Effector memory CD4-positive, alpha-beta T cell (primary cell): ENCODE results near the gene EYS.

Experiments used
- DNase-seq, 3 donors: peaks; one replicate each; pipeline ENCODE4 v3.0.0-alpha.2; 2020
- H3K27ac ChIP-seq: 2 replicates; pipeline ENCODE4 v1.7.0; 2013; ENCODE audit warnings: mild to moderate bottlenecking, low read length, moderate library complexity; ENCODE audit not compliant: insufficient read depth, poor library complexity, severe bottlenecking
- H3K27me3 ChIP-seq: replicated peaks from 2 replicates; pipeline ENCODE4 v1.7.0; 2013; ENCODE audit warnings: mild to moderate bottlenecking, low read length; ENCODE audit not compliant: insufficient read depth, control insufficient read depth, poor library complexity, severe bottlenecking
- H3K36me3 ChIP-seq: 2 replicates; pipeline ENCODE4 v1.7.0; 2013; ENCODE audit warnings: mild to moderate bottlenecking, low read length, moderate library complexity; ENCODE audit not compliant: control insufficient read depth, insufficient read depth
- H3K4me1 ChIP-seq: 2 replicates; pipeline ENCODE4 v1.7.0; 2013; ENCODE audit warnings: low read length, mild to moderate bottlenecking; ENCODE audit not compliant: control insufficient read depth, insufficient read depth, poor library complexity, severe bottlenecking
- H3K4me3 ChIP-seq: 2 replicates; pipeline ENCODE4 v1.7.0; 2013; ENCODE audit warnings: low read length, low read depth, mild to moderate bottlenecking; ENCODE audit not compliant: insufficient read depth, poor library complexity, severe bottlenecking
- H3K9me3 ChIP-seq: 2 replicates; pipeline ENCODE4 v1.7.0; 2013; ENCODE audit warnings: mild to moderate bottlenecking, low read length, moderate library complexity; ENCODE audit not compliant: control insufficient read depth

Gene EYS

GRCh38 chr6:64113704-64114103, 1593.3 kb downstream of the EYS start:
- Histone ChIP-seq H3K4me3 (no peak overlapping the region), H3K9me3 (no peaks in the 10 kb centered on the region), H3K27ac (no peak overlapping the region), H3K36me3 (no peaks in the 10 kb centered on the region), H3K4me1 (no peaks in the 10 kb centered on the region), H3K27me3 (no peaks in the 10 kb centered on the region)
- DNase-seq = no peak

GRCh38 chr6:64104051-64104450, 1603.0 kb downstream of the EYS start:
- Histone ChIP-seq H3K4me1 (no peaks in the 10 kb centered on the region), H3K27me3 (no peaks in the 10 kb centered on the region), H3K4me3 (no peak overlapping the region), H3K9me3 (no peaks in the 10 kb centered on the region), H3K36me3 (no peaks in the 10 kb centered on the region), H3K27ac (no peak overlapping the region)
- no peak for DNase-seq

- Histone ChIP-seq H3K27ac (no peak overlapping the region), H3K9me3 (no peaks in the 10 kb centered on the region), H3K4me3 (no peak overlapping the region), H3K27me3 (no peaks in the 10 kb centered on the region), H3K4me1 (no peaks in the 10 kb centered on the region), H3K36me3 (no peaks in the 10 kb centered on the region)
- DNase-seq = no peak
These were observed 1603.5 kb downstream of the EYS start for GRCh38 chr6:64103480-64103879.

- Histone ChIP-seq H3K4me3 (no peak overlapping the region), H3K27me3 (no peaks in the 10 kb centered on the region), H3K9me3 (no peaks in the 10 kb centered on the region)
These were observed 1606.2 kb downstream of the EYS start for GRCh38 chr6:64100702-64101303.

GRCh38 chr6:64090352-64090751, 1616.7 kb downstream of the EYS start:
- H3K4me3 ChIP-seq = no peak overlapping the region
- no peak overlapping the region for H3K27ac ChIP-seq
- H3K4me1 ChIP-seq = no peaks in the 10 kb centered on the region
- DNase-seq = no peak
- no peaks in the 10 kb centered on the region for H3K36me3 ChIP-seq
- no peaks in the 10 kb centered on the region for H3K27me3 ChIP-seq
- H3K9me3 ChIP-seq = peaks cover 3% of the 10 kb centered on the region

More at GRCh38 chr6:64100702-64101303, 1606.2 kb downstream of the EYS start:
- DNase-seq = no peak
- Histone ChIP-seq H3K27ac (no peak overlapping the region), H3K36me3 (no peaks in the 10 kb centered on the region), H3K4me1 (no peaks in the 10 kb centered on the region)

GRCh38 chr6:64085126-64085525, 1621.9 kb downstream of the EYS start:
- no peaks in the 10 kb centered on the region for H3K27me3 ChIP-seq
- no peaks in the 10 kb centered on the region for H3K36me3 ChIP-seq
- no peak for DNase-seq
- no peaks in the 10 kb centered on the region for H3K4me1 ChIP-seq
- no peak overlapping the region for H3K4me3 ChIP-seq
- peaks cover 3% of the 10 kb centered on the region for H3K9me3 ChIP-seq
- no peak overlapping the region for H3K27ac ChIP-seq

GRCh38 chr6:64084185-64084663, 1622.8 kb downstream of the EYS start:
- Histone ChIP-seq H3K27me3 (no peaks in the 10 kb centered on the region), H3K27ac (no peak overlapping the region), H3K4me1 (no peaks in the 10 kb centered on the region), H3K36me3 (no peaks in the 10 kb centered on the region), H3K9me3 (peaks cover 3% of the 10 kb centered on the region), H3K4me3 (no peak overlapping the region)
- DNase-seq = no peak

GRCh38 chr6:64083261-64083660, 1623.8 kb downstream of the EYS start:
- H3K4me1 ChIP-seq = no peaks in the 10 kb centered on the region
- H3K4me3 ChIP-seq = no peak overlapping the region
- no peak overlapping the region for H3K27ac ChIP-seq
- DNase-seq = no peak
- no peaks in the 10 kb centered on the region for H3K27me3 ChIP-seq
- peaks cover 3% of the 10 kb centered on the region for H3K9me3 ChIP-seq
- no peaks in the 10 kb centered on the region for H3K36me3 ChIP-seq

- no peak overlapping the region for H3K27ac ChIP-seq
- H3K4me3 ChIP-seq = no peak overlapping the region
- no peaks in the 10 kb centered on the region for H3K27me3 ChIP-seq
- no peak for DNase-seq
- no peaks in the 10 kb centered on the region for H3K9me3 ChIP-seq
- H3K4me1 ChIP-seq = no peaks in the 10 kb centered on the region
- H3K36me3 ChIP-seq = no peaks in the 10 kb centered on the region
These were observed 1625.6 kb downstream of the EYS start for GRCh38 chr6:64081453-64081852.

GRCh38 chr6:64074981-64075380, 1632.0 kb downstream of the EYS start:
- Histone ChIP-seq H3K27ac (no peak overlapping the region), H3K36me3 (no peaks in the 10 kb centered on the region), H3K27me3 (no peaks in the 10 kb centered on the region), H3K4me1 (no peaks in the 10 kb centered on the region), H3K9me3 (no peaks in the 10 kb centered on the region), H3K4me3 (no peak overlapping the region)
- DNase-seq = no peak
